Left lobe of liver (tissue), 2 donors: ENCODE results near the gene ERCC5. TPM values are rescaled to one million over a fixed set of nuclear protein-coding genes. Genes with fewer than 3 reads are reported as not detected.

ENCODE experiments used
- ATAC-seq: fragments of 200-7000 bp; cut with Tn5 transposase; one replicate; pipeline ENCODE4 v1.9.1; 2020; ENCODE audit warnings: mild to moderate bottlenecking, moderate library complexity
- DNase-seq: peaks from one replicate; pipeline ENCODE4 v3.0.0-alpha.2; 2020; ENCODE audit warnings: low spot score
- total RNA-seq: library from RNA; stranded (reverse); gene quantifications from one replicate; pipeline ENCODE4 v1.2.1, GENCODE V29; 2021
- donor health status: DM: no; HTN: no; CAD: no; lungs with moderate emphysema.
- donor health status: DM: no; HTN: yes; CAD: no.

The ERCC5 gene
- 23.9 TPM for total RNA-seq

DNA sequence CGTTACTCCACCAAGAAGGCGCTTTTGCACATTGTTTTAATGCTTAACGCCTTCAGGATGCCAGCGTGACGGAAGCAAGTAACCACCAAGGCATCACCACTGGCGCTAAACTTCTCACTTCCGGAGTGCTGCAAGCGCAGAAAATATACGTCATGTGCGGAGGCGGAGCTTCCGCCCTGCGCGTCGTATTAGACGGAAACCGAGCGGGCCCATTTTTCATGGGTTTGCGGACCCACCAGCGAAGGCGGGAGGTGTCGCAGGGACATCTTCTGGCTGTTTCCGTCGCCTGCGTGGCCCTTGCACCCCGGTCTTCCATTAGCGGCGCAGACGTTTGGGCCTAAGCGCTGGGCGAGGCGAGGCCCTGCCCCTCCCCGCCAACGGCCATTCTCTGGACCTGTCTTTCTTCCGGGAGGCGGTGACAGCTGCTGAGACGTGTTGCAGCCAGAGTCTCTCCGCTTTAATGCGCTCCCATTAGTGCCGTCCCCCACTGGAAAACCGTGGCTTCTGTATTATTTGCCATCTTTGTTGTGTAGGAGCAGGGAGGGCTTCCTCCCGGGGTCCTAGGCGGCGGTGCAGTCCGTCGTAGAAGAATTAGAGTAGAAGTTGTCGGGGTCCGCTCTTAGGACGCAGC is at the start of gene ERCC5:
Gene ERCC5 (plus strand): TSS at position 403 of the 631 bp plus-strand sequence. CDS start 235 bp downstream, outside the sequence.
- ATAC-seq (peak; percentile 91), DNase-seq (peak; percentile 96)

DNA sequence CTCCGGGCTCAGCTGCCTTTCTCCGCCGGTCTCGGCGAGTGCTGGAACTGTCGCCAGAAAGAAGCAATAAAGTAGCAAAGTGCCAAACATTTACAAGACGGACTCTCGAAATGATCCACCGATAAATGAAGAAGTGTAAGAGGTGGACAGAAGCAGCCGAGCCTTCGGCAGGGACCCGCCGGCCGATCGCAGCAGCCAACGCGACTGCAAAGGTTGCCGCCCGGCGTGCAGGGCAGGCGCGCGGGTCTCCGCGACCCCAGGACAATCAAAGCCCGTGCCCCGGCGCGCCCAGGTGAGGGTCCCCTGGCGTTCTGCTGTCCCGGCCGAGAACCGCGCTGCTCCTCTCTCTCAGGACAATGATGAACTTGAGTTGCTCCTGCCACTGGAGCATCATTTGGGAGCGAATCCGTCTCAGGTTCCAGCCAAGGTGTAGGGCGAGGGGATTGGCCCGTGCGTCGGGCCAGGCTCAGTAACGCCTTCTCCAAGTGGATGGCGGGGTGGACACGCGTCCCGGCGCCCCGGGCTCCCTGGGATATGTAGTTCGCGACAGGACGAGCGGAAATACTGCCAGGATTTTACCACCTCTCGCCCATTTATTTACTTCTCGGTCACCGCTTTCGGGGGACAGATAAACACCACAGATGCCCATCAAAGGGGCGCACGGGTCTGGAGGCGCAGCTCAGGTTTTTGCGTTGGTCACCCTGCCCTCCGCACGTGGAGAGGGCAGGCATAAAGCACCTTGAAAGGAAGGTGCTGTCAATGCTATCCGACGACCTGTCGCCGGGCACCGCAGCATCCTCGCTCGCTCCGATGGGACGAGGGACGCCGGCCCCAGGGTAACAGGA is 47.0 kb upstream of the ERCC5 start, which contains the start of the genes BIVM and POGLUT2:
Gene BIVM (plus strand): TSS at position 539 of the 845 bp plus-strand sequence. CDS start 8,149 bp downstream, outside the sequence.
Gene POGLUT2 (minus strand): TSS at position 396 of the 845 bp plus-strand sequence. CDS start 306 bp downstream, at position 90.
- peak; percentile 87 for ATAC-seq

DNA sequence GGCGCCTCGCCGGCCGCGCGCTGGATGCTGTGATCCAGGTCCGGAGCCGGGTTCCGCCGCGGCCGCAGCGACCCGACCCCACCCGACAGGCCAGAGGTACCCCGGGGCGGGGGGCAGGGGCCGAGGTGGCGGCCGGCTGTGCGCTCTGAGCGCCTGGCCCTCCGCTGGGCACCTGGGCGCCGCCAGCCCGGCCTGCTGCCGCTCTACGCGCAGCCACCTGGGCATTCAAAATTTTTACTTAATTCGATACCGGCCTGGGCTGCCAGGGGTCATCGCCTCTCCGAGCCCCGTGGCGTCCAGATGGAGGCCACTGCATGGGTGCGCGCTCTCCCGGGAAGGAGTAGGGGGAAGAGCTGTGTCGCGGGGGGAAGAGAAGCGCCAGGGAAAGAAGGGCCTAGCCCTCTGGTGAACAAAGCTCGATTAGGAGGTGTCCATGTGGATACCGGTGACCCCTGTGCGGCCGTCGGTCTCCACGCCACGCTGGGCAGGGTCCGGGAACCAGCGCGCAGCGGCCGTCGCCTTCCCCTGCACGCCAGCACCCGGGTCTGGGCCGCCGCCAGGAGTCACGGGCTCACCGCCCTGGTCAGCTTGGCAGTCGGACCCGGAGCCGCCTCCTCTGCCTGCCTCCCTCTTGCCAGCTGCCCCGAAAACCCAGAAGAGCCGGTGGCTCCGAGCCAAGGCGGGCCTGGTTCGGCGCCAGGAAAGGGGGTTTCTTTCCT is 46.2 kb upstream of the ERCC5 start:
- peak; percentile 58 for ATAC-seq
- DNase-seq = peak; percentile 73

More for the DNA sequence above, 47.0 kb upstream of the ERCC5 start, which contains the start of the genes BIVM and POGLUT2:
- DNase-seq = peak; percentile 95

DNA sequence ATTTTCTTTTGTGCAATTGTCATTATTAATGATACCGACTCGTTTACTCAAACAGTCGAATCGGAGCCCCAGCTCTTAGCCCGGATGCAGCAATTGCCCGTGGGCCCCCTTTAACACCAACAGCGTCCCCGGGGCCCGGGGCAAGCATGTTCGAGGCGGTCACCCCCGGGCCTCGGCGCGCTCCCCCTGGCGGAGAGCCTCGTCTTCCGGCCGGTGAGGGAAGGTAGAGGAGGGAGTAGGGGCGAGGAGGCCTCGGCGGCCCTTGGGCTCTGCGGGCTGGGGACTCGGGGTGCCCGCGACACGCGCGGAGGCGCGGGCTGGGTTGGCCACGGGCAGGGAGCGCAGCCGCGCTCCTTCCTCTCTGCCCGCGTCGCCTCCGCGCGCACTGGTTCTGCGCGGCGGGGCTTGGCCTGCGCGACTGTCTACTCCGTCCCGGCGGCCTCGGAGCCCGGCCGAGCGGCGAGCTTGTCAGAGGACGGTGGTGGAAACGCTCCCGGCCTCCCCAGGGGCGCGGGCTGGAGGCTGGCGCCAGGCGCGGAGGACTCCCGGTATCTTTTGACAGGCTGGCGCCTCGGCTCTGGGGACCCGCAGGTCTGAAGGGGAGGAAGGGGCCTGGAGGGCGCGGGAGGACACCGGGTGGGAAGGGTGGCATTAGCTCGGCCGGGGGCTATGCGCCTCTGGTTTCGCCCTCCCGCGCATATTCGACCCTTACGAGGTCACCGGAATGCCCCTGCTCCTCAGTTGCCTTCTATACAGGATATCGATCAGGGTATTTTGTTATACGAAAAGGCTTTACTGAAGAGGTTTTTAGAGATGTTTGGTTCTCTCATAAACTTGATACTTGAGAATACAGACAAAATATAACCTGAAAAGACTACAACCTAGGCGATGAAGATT is 45.4 kb upstream of the ERCC5 start:
- DNase-seq = peak; percentile 86
- peak; percentile 83 for ATAC-seq

DNA sequence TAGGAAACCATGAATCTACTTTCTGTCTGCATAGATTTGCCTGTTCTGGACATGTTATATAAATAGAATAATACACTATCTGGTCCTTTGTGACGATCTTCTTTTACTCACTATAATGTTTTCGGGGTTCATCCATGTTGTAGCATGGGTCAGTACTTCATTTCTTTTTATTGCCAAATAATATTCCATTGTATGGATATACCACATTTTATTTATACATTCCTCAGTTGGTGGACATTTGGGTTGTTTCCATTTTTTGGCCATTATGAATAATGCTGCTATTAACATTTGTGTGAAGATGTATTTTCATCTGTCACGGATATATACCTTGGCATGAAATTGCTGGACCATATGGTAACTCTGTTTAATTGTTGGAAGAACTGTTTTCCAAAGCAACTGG is 40.2 kb upstream of the ERCC5 start:
- ATAC-seq (no peak), DNase-seq (no peak)

DNA sequence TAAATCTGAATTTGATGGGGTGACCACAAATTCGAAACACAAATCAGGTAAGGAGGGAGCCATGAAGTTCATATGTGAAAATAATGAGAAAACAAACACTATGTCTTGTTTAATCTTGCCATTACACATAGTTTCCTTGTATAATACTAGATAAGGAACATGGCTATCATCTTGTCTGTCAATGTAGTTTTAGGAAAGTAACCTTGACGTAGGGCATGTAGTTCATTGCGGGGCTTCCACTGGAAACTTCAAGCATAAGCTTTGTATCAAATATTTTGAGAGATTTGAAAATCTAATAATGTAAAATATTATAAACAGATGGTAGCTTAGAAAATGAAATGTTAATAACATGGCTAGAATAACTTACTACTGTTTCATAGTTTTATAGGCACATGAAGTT is 38.1 kb upstream of the ERCC5 start:
- DNase-seq (no peak), ATAC-seq (no peak)

DNA sequence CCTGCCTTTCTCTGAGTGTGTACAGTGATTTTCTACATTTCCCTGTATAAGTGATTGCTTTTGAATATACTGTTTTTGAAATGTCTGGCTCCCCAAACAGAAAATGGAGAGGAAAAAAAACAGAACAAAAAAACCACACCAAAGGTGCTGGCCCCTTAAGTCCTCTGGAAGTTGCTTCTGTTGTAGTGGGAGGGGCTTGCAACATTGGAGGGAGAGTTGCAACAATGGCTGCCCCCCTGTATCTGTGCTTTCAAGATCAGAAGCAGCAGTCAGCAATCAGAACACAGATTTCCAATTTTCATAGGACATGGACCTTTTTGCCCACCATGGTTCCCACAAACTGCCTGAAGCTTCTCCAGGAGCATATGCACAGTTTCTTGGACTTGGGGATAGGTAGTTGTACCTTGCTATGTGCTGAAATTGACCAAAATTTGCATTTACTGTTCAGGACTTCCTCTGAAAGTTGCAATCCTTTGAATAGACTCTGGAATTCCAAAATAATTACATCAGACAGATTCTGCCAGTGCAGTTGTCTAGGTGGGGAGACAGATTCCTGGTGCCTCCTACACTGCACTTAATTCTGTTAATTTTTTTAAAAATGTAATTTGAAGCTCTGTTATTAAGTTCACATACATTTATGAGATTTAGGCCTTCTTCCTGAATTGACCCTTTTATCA is 33.1 kb upstream of the ERCC5 start:
- ATAC-seq = no peak
- DNase-seq = no peak

DNA sequence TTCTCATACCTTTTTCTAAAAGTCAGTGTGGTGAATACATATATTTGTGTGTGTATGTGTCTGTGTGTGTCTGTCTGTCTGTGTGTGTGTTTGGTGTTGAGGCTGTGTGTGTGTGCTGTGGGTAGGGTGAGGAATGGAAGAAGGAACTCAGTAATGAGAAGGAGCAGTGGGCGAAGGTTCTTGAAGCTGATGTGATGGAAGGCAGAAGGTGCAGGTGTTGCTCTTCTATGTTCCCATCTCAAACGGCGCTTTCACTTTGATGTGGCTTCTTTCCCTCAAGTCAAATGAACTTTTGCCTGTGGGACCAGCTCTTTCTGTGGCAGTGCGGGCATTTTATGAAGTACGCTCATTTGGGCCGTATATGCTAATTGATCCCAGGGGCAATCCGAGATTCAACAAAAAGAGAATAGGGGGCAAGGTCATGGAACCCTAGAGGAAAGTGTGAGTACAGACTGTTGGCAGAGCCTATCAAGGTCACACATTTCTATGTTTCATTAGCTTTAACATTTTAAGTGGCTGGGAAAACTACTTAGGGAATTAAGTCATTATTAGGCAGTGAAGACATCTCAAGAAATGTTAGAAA is 31.7 kb upstream of the ERCC5 start:
- ATAC-seq (no peak), DNase-seq (no peak)

DNA sequence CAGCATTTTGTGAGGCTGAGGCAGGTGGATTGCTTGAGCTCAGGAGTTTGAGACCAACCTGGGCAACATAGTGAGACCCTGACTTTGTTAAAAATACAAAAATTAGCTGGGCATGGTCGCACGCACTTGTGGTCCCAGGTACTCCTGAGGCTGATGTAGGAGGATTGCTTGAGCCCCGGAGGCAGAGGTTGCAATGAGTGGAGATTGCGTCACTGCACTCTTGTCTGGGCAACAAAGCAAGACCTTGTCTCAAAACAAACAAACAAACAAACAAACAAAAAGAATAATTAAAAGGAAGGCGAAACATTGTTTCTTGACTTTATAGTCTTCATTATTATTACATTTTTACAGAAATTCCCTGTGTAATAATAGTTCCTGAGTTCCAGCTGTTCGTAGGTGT is 31.0 kb upstream of the ERCC5 start:
- ATAC-seq = no peak
- DNase-seq = no peak

DNA sequence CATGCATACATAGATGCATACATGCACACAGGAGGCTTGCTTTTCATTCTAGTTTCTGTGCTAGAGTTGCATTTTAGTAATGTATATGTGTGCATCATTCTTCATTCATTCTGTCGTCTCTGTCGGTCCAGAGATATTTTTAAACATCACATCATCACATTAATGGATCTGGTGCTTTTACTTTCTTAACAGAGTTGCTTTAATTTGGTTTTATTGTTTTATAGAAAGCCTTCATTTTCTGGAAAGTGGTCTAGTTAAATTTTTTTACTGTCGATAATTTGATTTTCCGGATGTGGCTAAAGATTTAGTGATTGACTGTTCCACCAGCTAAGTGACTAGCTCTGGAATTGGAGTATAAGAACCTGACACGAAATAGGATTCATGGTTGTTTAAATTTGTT is 30.0 kb upstream of the ERCC5 start:
- ATAC-seq (no peak), DNase-seq (no peak)

DNA sequence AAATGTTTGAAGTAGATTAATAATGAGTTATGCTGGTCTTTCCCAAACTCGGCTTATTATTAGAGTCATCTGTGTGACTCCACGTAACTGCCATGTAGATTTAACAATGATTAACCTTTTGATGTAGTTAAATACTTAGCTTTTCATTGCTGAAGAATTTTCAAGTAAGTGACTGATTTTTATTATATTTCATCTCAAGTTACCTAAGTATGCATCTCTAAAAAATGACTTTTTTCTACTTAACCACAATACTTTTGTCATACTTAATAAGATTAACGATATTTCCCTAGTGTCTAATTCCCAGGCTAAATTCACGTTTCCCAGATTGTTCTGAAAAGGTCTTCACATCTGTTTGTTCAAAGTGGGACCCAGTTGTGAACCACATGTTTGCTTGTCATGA is 29.1 kb upstream of the ERCC5 start:
- ATAC-seq (no peak), DNase-seq (no peak)

DNA sequence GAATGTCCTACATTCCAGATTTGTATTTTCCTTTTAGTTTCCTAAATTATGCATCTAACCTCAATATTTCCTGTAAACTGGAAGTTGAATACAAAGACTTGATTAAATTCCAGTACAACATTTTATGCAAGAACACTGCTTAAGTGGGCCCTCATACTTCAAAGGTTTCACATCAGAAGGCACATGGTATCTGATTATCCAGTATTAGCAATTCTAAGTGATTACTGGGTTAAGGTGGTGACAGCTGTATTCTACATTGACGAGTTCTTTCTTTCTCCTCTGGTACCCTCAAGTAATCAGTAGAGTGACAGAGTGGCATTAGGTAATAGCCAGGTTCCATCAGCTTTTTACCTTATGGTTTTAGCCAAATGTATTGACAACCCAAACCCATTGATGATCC is 28.6 kb upstream of the ERCC5 start:
- ATAC-seq (no peak), DNase-seq (no peak)

DNA sequence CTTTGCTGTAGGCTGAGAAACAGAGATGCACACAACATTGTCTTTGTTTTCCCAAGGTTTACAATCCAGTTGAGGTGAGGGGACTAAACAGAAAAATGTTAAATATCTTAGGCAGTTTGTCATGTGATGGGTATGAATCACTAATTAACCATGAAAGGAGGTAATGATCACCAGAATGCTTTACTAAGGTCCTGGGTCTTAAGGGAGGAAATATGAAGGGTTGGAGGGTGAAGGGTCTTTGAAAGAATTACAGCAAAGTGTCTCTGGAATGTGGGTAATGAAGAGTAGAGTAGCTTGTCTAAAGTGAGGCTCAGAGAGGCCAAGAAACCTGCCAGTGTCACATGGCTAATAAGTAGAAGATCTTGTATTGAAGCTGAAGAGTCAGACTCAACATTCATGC is 27.9 kb upstream of the ERCC5 start:
- DNase-seq (no peak), ATAC-seq (no peak)

DNA sequence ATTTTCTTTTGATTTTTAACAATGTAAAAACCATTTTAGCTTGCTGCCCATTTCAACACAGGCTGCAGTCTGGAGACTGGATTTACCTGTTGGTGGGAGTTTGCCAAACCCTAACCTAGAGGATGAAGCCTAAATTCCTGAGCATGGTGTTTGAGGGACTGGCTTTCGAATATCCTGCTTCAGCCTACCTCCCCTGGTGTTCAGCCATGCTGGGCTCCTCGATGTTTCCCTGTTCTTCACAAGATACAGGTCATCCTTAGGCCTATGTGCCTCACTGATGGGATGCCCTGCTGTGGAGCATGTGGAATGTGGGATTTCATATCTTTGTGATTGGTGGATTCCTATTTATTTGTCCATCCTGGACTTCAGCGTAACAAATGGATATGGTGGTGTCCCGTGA is 20.4 kb upstream of the ERCC5 start:
- DNase-seq = no peak
- no peak for ATAC-seq

DNA sequence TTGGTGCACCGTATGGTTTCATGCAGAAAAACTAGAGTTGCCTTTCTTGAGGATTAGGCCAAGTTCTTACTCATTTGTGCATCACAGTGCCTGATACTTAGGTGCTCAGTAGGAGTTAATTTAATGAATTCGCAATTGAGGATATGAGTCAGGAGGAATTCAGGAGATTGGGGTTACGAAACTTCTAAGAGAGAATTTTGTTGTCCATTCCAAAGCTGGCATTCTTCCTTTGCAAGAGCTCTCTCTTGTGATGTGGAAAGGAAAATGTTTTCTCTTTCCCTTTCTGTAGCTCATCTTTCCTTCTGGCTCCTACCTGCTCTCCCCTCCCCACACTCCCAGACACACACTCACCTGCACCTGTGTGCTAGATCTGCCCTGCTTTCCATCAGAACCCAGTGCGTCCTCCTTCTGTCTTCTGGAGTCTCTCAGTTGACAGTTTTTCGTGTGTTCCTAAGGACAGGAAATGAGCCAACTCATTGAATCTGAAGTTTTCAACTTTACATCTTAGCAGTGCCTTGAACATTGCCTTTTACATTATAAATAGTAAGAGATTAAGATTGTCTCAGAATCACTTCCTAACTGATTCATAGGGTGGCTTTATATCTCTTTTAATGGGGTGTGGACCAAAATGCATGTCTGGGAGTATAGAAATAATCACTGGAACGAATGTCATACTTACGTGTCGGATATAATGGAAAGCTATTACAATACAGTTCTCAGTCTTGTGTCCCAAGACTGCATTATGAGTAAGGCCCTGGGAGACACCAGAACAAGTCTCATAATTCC is 19.7 kb upstream of the ERCC5 start:
- DNase-seq (no peak), ATAC-seq (no peak)

DNA sequence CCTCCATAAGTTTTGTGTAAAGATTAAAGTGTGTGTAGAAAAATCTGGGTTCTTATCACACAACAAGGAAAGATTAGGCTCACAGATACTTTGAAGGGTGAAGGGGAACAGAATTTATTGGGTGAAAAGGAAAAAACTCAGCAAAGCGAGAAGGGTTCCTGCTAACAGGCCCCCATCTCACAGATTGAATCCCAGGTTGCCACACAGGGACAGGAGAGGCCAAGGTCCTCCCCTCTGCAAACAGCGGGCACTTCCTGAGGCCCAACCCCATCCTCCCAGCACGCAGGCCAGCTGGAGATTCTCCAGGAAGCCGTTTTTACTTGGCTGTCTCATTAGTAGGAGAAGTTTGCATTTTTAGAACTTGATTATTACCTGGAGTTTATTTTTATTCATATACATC is 15.2 kb upstream of the ERCC5 start:
- DNase-seq = peak; percentile 86
- peak; percentile 99 for ATAC-seq

DNA sequence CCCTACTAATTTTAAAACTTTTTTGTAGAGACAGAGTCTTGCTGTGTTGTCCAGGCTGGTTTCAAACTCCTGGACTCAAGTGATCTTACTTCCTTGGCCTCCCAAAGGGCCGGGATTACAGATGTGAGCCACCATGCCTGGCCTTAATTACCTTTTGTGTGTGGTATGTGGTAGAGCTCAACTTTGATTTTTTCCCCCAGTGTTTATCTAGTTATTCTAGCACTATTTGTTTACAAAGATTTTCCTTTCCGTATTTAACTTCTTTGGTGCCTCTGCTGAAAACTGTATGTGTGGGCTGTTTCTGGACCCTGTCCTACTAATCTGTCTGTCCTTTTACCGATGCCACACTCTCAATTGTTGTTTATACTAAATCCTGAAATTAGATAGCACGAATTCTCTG is 9.4 kb upstream of the ERCC5 start:
- ATAC-seq (no peak), DNase-seq (no peak)

DNA sequence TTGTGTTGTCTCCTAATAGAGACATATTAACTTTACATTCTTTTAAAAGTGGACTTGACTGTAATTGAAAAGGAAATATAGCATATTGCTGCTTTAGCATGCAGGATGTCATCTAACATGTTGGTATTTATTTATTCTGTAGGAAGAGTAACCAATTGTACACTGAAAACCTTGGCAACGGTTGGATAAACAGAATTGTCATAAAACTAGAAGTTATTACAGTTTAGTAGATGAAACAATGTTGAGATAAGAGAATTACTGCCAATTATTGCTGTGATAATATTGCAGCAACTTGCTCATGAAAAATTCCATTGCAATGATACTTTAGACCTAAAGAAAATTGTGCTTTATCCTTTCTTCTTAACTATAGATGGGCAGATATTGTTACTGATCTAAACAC is 7.6 kb upstream of the ERCC5 start:
- ATAC-seq (no peak), DNase-seq (no peak)

DNA sequence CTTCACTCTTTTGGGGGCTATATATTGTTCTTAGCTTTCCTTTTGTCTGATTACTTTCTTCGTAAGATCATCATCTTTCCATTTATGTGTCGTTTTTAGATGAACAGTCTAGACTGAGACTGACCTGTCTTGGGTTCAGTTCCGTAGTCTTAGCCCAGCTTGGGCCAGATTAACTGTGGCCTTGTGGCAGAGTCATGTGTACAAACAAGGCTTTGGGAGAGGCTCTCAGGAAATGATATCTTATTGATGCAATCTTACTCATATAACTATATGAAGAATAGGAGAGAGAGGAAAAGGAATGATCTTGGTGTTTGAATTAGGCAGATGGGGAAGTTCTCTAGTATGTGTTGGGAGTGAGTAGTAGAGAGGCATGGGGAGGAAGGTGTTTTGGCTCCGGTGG is 6.8 kb upstream of the ERCC5 start:
- DNase-seq (no peak), ATAC-seq (no peak)
